IPS-18a (cell line): Measurements from ENCODE around the gene STK31.
"Not testable (repeated sequence)": the region's sequence is repeated elsewhere in the genome, so short reads cannot be mapped to it uniquely, and the experiment has no call there.

Source experiments
- H3K27ac ChIP-seq: one replicate; pipeline ENCODE4 v1.5.1; 2013; ENCODE audit warnings: low read length
- H3K27me3 ChIP-seq: one replicate; pipeline ENCODE4 v1.6.1; 2013; ENCODE audit warnings: mild to moderate bottlenecking, low read length; ENCODE audit not compliant: control insufficient read depth, insufficient read depth
- H3K36me3 ChIP-seq: one replicate; pipeline ENCODE4 v1.6.1; 2013; ENCODE audit warnings: low read depth, low read length; ENCODE audit not compliant: control insufficient read depth
- H3K4me1 ChIP-seq: one replicate; pipeline ENCODE4 v1.6.1; 2013; ENCODE audit warnings: low read depth, low read length; ENCODE audit not compliant: control insufficient read depth
- H3K4me3 ChIP-seq: one replicate; pipeline ENCODE4 v1.5.1; 2013; ENCODE audit warnings: low read length
- H3K9ac ChIP-seq: one replicate; pipeline ENCODE4 v1.6.1; 2013; ENCODE audit warnings: mild to moderate bottlenecking, low read length, moderate library complexity
- H3K9me3 ChIP-seq: one replicate; pipeline ENCODE4 v1.6.1; 2013; ENCODE audit warnings: low read depth, low read length; ENCODE audit not compliant: control insufficient read depth

Gene STK31

DNA sequence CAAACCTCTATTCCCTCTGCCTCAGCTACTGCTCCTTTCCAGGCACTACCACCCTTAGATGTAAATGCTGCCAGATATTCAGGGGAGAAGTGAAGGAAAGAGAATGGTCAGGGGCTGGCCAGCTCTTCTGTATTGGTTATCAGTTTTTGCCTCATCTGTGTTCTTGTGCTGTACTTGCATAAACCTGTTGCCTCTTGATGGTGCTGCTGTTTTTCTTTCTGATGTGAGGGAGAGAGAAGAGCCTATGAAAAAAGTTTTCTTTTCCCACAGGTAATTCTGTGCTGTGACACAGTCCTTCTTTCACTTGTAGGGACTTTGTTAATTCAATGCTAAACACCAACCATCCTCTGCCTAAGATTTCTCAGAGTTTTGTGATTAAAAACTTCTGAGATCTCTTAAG lies 57.5 kb downstream of the STK31 start:
- H3K9ac ChIP-seq: no peak overlapping the region
- no peak overlapping the region for H3K27ac ChIP-seq
- no peaks in the 10 kb centered on the region for H3K36me3 ChIP-seq
- H3K9me3 ChIP-seq: no peaks in the 10 kb centered on the region
- peaks cover 5% of the 10 kb centered on the region for H3K4me1 ChIP-seq
- no peaks in the 10 kb centered on the region for H3K27me3 ChIP-seq
- H3K4me3 ChIP-seq: no peak overlapping the region

DNA sequence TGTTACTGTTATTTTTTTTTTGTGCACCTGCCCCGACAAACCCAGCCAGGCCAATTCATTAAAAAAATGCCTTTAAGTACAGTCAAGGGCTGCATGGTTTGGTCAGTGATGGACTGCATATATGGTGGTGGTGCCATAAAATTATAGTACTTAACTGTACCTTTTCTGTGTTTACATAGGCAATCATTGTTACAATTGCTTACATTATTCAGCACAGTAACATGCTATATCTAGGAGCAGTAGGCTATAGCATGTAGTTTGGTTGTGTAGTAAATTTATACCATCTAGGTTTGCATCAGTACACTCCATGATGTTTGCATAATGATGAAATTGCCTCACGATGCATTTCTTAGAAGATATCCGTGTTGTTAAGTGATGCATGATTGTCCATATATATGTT lies 58.0 kb downstream of the STK31 start:
- H3K4me1 ChIP-seq: peaks cover 5% of the 10 kb centered on the region
- H3K36me3 ChIP-seq: no peaks in the 10 kb centered on the region
- H3K9ac ChIP-seq: no peak overlapping the region
- H3K27ac ChIP-seq: no peak overlapping the region
- H3K4me3 ChIP-seq: no peak overlapping the region
- H3K9me3 ChIP-seq: no peaks in the 10 kb centered on the region
- H3K27me3 ChIP-seq: no peaks in the 10 kb centered on the region

DNA sequence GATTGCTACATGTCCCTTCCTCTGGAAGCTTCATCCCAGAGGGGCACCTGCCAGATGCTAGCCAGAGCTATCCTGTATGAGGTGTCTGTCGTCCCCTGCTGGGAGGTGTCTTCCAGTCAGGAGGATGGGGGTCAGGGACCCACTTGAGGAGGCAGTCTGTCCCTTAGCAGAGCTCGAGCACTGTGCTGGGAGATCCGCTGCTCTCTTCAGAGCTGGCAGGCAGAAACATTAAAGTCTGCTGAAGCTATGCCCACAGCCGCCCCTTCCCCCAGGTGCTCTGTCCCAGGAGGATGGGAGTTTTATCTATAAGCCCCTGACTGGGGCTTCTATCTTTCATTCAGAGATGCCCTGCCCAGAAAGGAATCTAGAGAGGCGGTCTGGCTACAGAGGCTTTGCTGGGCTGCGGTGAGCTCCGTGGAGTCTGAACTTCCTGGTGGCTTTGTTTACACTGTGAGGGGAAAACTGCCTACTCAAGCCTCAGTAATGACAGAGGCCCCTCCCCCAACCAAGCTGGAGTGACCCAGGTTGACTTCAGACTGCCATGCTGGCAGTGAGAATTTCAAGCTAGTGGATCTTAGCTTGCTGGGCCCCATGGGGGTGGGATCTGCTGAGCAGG lies 69.3 kb downstream of the STK31 start:
- H3K4me1 ChIP-seq, H3K27ac ChIP-seq, H3K27me3 ChIP-seq: not testable (repeated sequence)

DNA sequence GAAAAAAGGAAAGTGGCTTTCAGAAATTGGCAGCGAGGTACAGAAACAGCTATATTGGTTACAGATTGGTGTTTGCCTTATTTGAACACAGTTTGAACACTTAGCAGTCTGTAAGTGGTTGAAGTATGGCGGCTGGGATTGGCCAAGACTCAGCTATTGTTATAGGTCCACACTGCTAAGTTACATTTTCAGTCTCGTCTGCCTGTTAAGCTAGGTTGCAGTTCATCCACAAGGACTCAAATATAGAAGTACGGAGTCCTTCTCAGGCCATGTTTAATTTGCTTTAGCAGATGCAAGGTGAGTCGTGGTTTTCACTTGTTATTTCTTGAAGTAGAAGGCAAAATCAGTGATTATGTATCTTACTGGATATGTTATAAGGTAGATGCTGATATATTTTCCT lies 73.1 kb downstream of the STK31 start:
- Histone ChIP-seq H3K36me3 (no peaks in the 10 kb centered on the region), H3K27ac (no peak overlapping the region), H3K4me3 (no peak overlapping the region), H3K9me3 (no peaks in the 10 kb centered on the region), H3K27me3 (no peaks in the 10 kb centered on the region), H3K4me1 (no peaks in the 10 kb centered on the region), H3K9ac (no peak overlapping the region)

More for the DNA sequence above, 69.3 kb downstream of the STK31 start:
- not testable (repeated sequence) for H3K4me3 ChIP-seq, H3K9ac ChIP-seq, H3K9me3 ChIP-seq, H3K36me3 ChIP-seq

DNA sequence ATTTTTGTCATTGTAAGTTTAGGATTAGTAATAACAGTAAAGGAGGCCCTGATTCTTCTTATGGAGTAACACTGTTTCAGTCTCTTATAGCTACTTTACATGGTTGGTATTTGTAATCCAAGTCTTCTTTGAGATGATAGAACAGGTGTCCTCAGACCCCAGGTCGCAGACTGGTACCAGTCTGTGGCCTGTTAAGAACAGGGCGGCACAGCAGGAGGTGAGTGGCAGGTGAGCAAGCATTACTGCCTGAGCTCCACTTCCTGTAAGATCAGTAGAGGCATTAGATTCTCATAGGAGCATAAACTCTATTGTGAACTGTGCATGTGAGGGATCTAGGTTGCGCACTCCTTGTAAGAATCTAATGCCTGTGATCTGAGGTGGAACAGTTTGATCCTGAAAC lies 77.3 kb downstream of the STK31 start:
- Histone ChIP-seq H3K9ac (no peak overlapping the region), H3K4me1 (no peaks in the 10 kb centered on the region), H3K27ac (no peak overlapping the region), H3K36me3 (no peaks in the 10 kb centered on the region), H3K9me3 (no peaks in the 10 kb centered on the region), H3K4me3 (no peak overlapping the region), H3K27me3 (no peaks in the 10 kb centered on the region)

DNA sequence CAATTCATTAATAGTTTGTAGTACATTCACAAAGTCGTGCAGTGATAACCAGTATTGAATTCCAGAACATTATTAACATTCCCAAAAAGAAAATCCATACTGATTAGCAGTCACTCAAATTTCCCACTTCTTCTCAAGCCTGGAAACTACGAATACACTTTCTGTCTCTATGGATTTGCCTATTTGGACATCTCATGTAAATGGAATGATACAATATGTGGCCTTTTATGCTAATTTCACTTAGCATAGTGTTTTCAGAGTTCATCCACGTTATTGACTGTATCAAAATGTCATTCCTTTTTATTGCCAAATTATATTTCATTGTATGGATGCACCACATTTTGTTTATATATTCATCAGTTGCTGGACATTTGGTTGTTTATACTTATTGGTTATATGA lies 78.8 kb downstream of the STK31 start:
- H3K9ac ChIP-seq: no peak overlapping the region
- no peaks in the 10 kb centered on the region for H3K4me1 ChIP-seq
- H3K9me3 ChIP-seq: no peaks in the 10 kb centered on the region
- no peak overlapping the region for H3K27ac ChIP-seq
- no peaks in the 10 kb centered on the region for H3K36me3 ChIP-seq
- H3K4me3 ChIP-seq: no peak overlapping the region
- H3K27me3 ChIP-seq: no peaks in the 10 kb centered on the region

DNA sequence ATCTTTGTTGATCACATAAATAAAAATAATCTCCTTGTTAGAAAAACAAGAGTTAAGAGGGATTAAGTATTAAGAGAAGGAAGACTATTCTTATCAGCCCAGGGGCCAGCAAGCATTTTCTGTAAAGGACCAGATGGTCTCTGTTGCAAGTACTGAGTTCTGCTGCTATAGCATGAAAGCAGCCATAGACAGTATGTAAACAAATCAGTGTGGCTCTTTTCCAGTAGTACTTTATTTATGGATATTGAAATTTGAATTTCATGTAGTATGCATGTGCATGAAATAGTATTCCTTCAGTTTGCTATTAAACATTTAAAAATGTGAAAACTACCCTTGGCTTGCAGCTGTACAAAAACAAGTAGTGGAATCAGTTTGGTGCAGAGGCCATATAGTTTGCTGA lies 81.7 kb downstream of the STK31 start:
- H3K9me3 ChIP-seq: peaks cover 15% of the 10 kb centered on the region
- H3K9ac ChIP-seq: no peak overlapping the region
- H3K27ac ChIP-seq: no peak overlapping the region
- no peak overlapping the region for H3K4me3 ChIP-seq
- no peaks in the 10 kb centered on the region for H3K36me3 ChIP-seq
- no peaks in the 10 kb centered on the region for H3K27me3 ChIP-seq
- H3K4me1 ChIP-seq: no peaks in the 10 kb centered on the region

DNA sequence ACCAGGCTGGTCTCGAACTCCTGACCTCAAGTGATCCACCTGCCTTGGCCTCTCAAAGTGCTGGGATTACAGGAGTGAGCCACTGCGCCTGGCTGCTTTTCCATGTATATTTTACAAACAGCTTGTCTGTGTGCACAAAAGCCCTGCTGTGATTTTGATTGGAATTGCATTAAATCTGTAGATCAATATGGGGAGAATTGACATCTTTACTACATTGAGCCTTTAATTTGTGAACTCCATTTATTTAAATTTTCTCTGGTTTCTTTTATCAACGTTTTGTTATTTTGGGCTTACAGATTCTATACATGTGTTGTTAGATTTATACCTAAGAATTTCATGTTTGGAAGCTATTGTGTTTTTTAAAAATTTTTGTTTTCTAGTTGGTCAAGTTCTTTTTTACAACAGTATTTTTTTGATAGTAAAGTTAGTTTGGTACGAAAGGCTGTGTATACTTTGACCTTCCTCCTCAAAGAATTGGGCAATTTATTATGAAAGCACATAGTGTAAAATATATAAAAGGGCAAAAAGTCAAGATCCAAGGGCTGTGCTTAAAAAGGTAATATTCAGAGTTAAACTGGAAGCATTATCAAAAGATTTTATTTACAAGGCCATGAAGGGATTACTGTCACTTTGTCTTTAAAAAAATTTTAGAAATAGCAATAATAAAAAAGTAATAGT lies 92.8 kb downstream of the STK31 start:
- no peaks in the 10 kb centered on the region for H3K27me3 ChIP-seq
- no peak overlapping the region for H3K9ac ChIP-seq
- no peak overlapping the region for H3K4me3 ChIP-seq
- no peaks in the 10 kb centered on the region for H3K36me3 ChIP-seq
- H3K9me3 ChIP-seq: no peaks in the 10 kb centered on the region
- no peaks in the 10 kb centered on the region for H3K4me1 ChIP-seq
- no peak overlapping the region for H3K27ac ChIP-seq

DNA sequence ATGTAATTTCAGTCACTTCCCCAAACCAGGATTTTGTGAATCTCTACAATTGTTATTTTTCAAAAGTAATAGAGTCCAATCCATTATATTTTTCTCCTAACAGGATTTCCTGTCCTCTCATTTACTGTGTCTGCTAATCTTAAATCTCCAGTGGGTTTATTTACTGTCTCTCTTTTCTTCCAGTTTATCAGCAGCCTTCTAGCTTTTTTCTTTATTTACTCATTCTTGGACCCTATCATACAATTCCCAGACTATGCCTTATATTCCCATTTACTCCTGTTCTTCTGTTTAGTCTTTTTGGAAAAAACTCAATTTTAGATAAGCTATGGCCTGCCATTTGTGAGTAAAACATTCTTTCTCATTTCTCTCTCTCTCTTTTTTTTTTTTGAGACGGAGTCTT lies 94.7 kb downstream of the STK31 start:
- no peak overlapping the region for H3K4me3 ChIP-seq
- no peak overlapping the region for H3K27ac ChIP-seq
- H3K36me3 ChIP-seq: no peaks in the 10 kb centered on the region
- no peaks in the 10 kb centered on the region for H3K9me3 ChIP-seq
- no peak overlapping the region for H3K9ac ChIP-seq
- H3K4me1 ChIP-seq: no peaks in the 10 kb centered on the region
- H3K27me3 ChIP-seq: no peaks in the 10 kb centered on the region

DNA sequence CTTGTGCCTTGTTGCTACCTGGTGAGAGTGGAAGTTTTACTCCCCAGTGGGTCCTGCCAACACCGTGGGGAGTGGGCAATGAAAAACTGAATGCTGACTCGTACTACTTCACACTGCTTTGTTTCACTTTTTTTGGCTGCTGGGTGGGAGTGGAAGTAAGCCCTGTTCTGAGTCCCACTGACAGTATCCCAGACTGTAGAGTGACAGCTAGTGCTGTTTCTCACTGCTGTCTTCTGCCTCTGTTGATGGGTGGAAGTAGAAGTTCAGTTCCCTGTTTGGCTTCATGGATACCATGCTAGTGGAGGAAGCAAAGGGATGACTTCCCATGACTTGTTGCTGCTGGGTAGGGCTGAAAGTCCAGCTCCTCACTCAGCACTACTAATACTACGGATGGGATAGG lies 98.4 kb downstream of the STK31 start:
- Histone ChIP-seq H3K4me3 (no peak overlapping the region), H3K9ac (no peak overlapping the region), H3K27ac (no peak overlapping the region), H3K4me1 (no peaks in the 10 kb centered on the region), H3K27me3 (no peaks in the 10 kb centered on the region), H3K9me3 (no peaks in the 10 kb centered on the region), H3K36me3 (no peaks in the 10 kb centered on the region)

DNA sequence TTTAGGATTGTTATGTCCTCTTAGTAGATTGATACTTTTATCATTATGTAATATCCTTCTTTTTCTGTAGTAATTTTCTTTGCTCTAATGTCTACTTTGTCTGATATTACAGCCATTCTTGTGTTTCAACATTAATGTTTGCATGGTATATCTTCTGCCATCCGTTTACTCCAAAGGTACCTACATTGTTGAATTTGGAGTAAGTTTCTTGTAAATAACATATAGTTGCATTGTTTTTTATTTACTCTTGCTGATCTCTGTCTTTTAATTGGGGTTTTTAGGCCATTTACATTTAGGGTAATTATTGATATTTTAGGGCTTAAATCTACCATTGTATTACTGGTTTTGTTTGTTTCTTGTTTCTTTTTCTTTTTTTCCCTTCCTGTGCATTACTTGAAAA lies 100.1 kb downstream of the STK31 start:
- Histone ChIP-seq H3K9ac (no peak overlapping the region), H3K27ac (no peak overlapping the region), H3K4me1 (no peaks in the 10 kb centered on the region), H3K27me3 (no peaks in the 10 kb centered on the region), H3K36me3 (no peaks in the 10 kb centered on the region), H3K9me3 (no peaks in the 10 kb centered on the region), H3K4me3 (no peak overlapping the region)

DNA sequence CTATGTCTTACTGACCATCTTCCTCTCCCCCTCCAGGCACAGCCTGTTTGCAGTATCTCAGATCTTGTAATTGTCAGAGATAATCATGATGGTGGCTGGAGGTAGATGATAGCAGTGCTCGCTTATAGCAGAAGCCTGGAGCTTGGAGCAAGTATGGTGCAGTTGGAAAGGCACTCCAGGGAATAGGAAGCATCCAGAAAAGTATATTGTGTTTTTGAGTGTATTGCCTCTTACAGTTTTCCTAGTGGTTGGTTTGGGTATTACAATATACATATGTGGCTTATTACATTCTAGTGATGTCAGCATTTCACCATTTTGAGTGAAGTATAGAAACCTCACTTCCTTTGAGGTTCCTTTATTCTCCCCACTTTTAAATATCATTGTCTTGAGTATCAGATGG lies 101.5 kb downstream of the STK31 start:
- Histone ChIP-seq H3K27me3 (no peaks in the 10 kb centered on the region), H3K4me3 (no peak overlapping the region), H3K36me3 (no peaks in the 10 kb centered on the region), H3K27ac (no peak overlapping the region), H3K9ac (no peak overlapping the region), H3K4me1 (no peaks in the 10 kb centered on the region), H3K9me3 (no peaks in the 10 kb centered on the region)
